ENCODE data around the gene ATP1A4. TPM values are rescaled to one million over a fixed set of nuclear protein-coding genes. Genes with fewer than 3 reads are reported as not detected.
A peak's percentile ranks its signal among the peaks of the same experiment; 100 is the strongest.

The ATP1A4 gene
- total and polyA plus RNA-seq, 9 of the 15 experiments (the other 6 are each of a cell fraction or from before 2014, with no cell fraction given) = 0.07 TPM; not detected in 8

GRCh38 chr1:160178731-160179130 lies 27.3 kb downstream of the ATP1A4 start (continued):
- TF ChIP-seq RAD51 (IDR thresholded peaks at IDR 0.05; ENCODE audit: borderline replicate concordance, low read depth) = peak; percentile 21; the same call in 1 of the 2 replicates

GRCh38 chr1:160179336-160179735 lies 27.9 kb downstream of the ATP1A4 start:
- Histone ChIP-seq H3K9me3 (replicated peaks; ENCODE audit: control insufficient read depth, insufficient read depth, low read depth, low read length) (no peaks in the 10 kb centered on the region), H3K9ac (ENCODE audit: insufficient read depth in 1 of 2, low read depth in 2 of 2, low read length in 2 of 2) (no peak overlapping the region), H4K20me1 (replicated peaks; ENCODE audit: control insufficient read depth, insufficient read depth, low read length) (no peaks in the 10 kb centered on the region), H3K9me1 (ENCODE audit: control insufficient read depth, insufficient read depth, low read length) (no peaks in the 10 kb centered on the region), H3K4me3 (no peak overlapping the region), H3K27ac (ENCODE audit: extremely low read depth, low read depth, low read length) (no peak overlapping the region), H3K79me2 (ENCODE audit: control insufficient read depth, insufficient read depth, low read length) (no peaks in the 10 kb centered on the region), H3K4me2 (ENCODE audit: insufficient read depth, low read length) (no peak overlapping the region), H3K36me3 (ENCODE audit: control insufficient read depth, insufficient read depth, low read length) (no peaks in the 10 kb centered on the region), H2AFZ (ENCODE audit: low read depth, low read length) (no peak overlapping the region), H3K4me1 (replicated peaks in 1 of 2; ENCODE audit: control insufficient read depth in 2 of 2, insufficient read depth in 2 of 2, low read length in 2 of 2) (no peaks in the 10 kb centered on the region), H3K27me3 (ENCODE audit: control insufficient read depth in 2 of 2, insufficient read depth in 2 of 2, low read length in 2 of 2) (peaks cover 39 to 50% of the 10 kb centered on the region in 2 experiments)
- BruUV-seq (replicated peaks) = no TSS peak
- no peak for ATAC-seq
- TF ChIP-seq ETV6 (IDR thresholded peaks at IDR 0.05; ENCODE audit: borderline replicate concordance in 1 of 2, low read depth in 2 of 2, low read length in 1 of 2) (no peak), ETV6 (CRISPR knock-in tag; IDR thresholded peaks at IDR 0.05; ENCODE audit: borderline replicate concordance) (no peak), BACH1 (tag; IDR thresholded peaks at IDR 0.05) (no peak), ID3 (CRISPR knock-in tag; IDR thresholded peaks at IDR 0.05) (no peak), ID3 (tag; IDR thresholded peaks at IDR 0.05) (no peak), ZNF41 (CRISPR knock-in tag; conservative IDR thresholded peaks at IDR 0.05) (no peak), TEAD1 (CRISPR knock-in tag; IDR thresholded peaks at IDR 0.05) (no peak), IRF2 (CRISPR knock-in tag; IDR thresholded peaks at IDR 0.05) (no peak), RBM14 (IDR thresholded peaks at IDR 0.05; ENCODE audit: borderline replicate concordance, insufficient read depth, low read depth, low read length) (no peak), ZNF583 (CRISPR knock-in tag; IDR thresholded peaks at IDR 0.05) (no peak), RB1 (IDR thresholded peaks at IDR 0.05; ENCODE audit: low read depth) (no peak), SRF (CRISPR knock-in tag; IDR thresholded peaks at IDR 0.05) (no peak), FOXJ2 (tag; IDR thresholded peaks at IDR 0.05) (0 out of 2 replicates have a peak, but pooled peaks have one; percentile 27), HSF4 (CRISPR knock-in tag; IDR thresholded peaks at IDR 0.05; ENCODE audit: borderline replicate concordance) (no peak), RFX1 (IDR thresholded peaks at IDR 0.05) (0 out of 2 replicates have a peak, but pooled peaks have one; percentile 14), ZNF277 (CRISPR knock-in tag; IDR thresholded peaks at IDR 0.05; ENCODE audit: borderline replicate concordance) (no peak), CBX8 (IDR thresholded peaks at IDR 0.05; ENCODE audit: borderline replicate concordance, extremely low read depth, low read depth, low read length, poor library complexity, severe bottlenecking) (no peak), JUNB (CRISPR knock-in tag; conservative IDR thresholded peaks at IDR 0.05) (no peak)
- in situ Hi-C loops (cut with MboI) (no loop called here), intact Hi-C loops (cut with micrococcal nuclease) (no loop called here)
- 0% methylated on average over 4 of the region's 4 CpGs for WGBS (ENCODE audit: insufficient coverage, low coverage, missing lambda C conversion rate)
- no peak for DNase-seq (ENCODE audit: extremely low read depth in 1 of 4, low spot score in 3 of 4)
- FAIRE-seq = no peak
- ChIA-PET POLR2A (interaction anchor here (0.6 kb wide), 1 partner anchor 78 kb away, joined by 3 read pairs; no protein-coding TSS in a partner anchor), CTCF (ENCODE audit: low intra/inter-chr PET ratio) (no interaction called here)

All from K562 (cell line).